Colon (tissue), 2 donors: ENCODE results near the gene PLCD3.
A peak's percentile ranks its signal among the peaks of the same experiment; 100 is the strongest.

ENCODE experiments used
- FAIRE-seq: peaks from 2 replicates; lab custom pipeline; 2012; peaks lifted over from hg19 to GRCh38; lab: Jason Lieb, UNC
- donor health status: control.
- donor health status: control.

PLCD3 gene

GRCh38 chr17:45149037-45149668, 16.8 kb upstream of the PLCD3 start:
- no peak for FAIRE-seq

GRCh38 chr17:45148183-45149036, 16.1 kb upstream of the PLCD3 start, which contains the start of gene HEXIM1:
TSS of gene HEXIM1 (plus strand) at chr17:45148475. CDS start at chr17:45149191, 716 bp downstream.
- FAIRE-seq = peak; percentile 65

GRCh38 chr17:45147581-45148182, 15.4 kb upstream of the PLCD3 start:
- FAIRE-seq = no peak

- FAIRE-seq = no peak
Observed at GRCh38 chr17:45146890-45147580, 14.7 kb upstream of the PLCD3 start.

GRCh38 chr17:45146592-45146889, 14.2 kb upstream of the PLCD3 start:
- FAIRE-seq = no peak

- no peak for FAIRE-seq
Observed at GRCh38 chr17:45146166-45146565, 13.9 kb upstream of the PLCD3 start.

- FAIRE-seq = no peak
Observed at GRCh38 chr17:45145035-45145389, 12.7 kb upstream of the PLCD3 start.

- no peak for FAIRE-seq
Observed at GRCh38 chr17:45144199-45145034, 12.1 kb upstream of the PLCD3 start.

- no peak for FAIRE-seq
Observed at GRCh38 chr17:45143767-45144198, 11.5 kb upstream of the PLCD3 start.

- no peak for FAIRE-seq
Observed at GRCh38 chr17:45143094-45143670, 10.9 kb upstream of the PLCD3 start.

GRCh38 chr17:45139533-45139920, 7.2 kb upstream of the PLCD3 start:
- no peak for FAIRE-seq

- FAIRE-seq = no peak
Observed at GRCh38 chr17:45138911-45139532, 6.7 kb upstream of the PLCD3 start.

GRCh38 chr17:45137561-45138305, 5.4 kb upstream of the PLCD3 start:
- FAIRE-seq = no peak

GRCh38 chr17:45136846-45137560, 4.7 kb upstream of the PLCD3 start:
- no peak for FAIRE-seq

- FAIRE-seq = no peak
Observed at GRCh38 chr17:45135978-45136791, 3.9 kb upstream of the PLCD3 start.

GRCh38 chr17:45135192-45135977, 3.1 kb upstream of the PLCD3 start, which contains the start of gene ACBD4:
TSS of gene ACBD4 (plus strand) at chr17:45135687. CDS start at chr17:45136145, 458 bp downstream.
- peak; percentile 21 for FAIRE-seq

- no peak for FAIRE-seq
Observed at GRCh38 chr17:45132572-45133463, 503 bp upstream of the PLCD3 start.
